Keratinocyte (primary cell): ENCODE results near the gene TMEM135. TPM values are rescaled to one million over a fixed set of nuclear protein-coding genes. Genes with fewer than 3 reads are reported as not detected.
A peak's percentile ranks its signal among the peaks of the same experiment; 100 is the strongest.
"Not testable (repeated sequence)": the region's sequence is repeated elsewhere in the genome, so short reads cannot be mapped to it uniquely, and the experiment has no call there.

ENCODE experiments used
- DNase-seq: peaks from one replicate; pipeline ENCODE4 v3.0.0-alpha.2; 2011; ENCODE audit warnings: low read depth, missing footprints, low spot score
- FAIRE-seq: peaks from 2 replicates; lab custom pipeline; 2011; peaks lifted over from hg19 to GRCh38; lab: Jason Lieb, UNC
- H2AFZ ChIP-seq: 2 replicates; pipeline ENCODE4 v1.6.0; 2012; ENCODE audit warnings: low read length, control low read depth, inconsistent platforms; ENCODE audit not compliant: control insufficient read depth
- H3K27ac ChIP-seq: 2 replicates; pipeline ENCODE4 v1.5.1; 2011; ENCODE audit warnings: low read length; ENCODE audit not compliant: control insufficient read depth, insufficient read depth
- H3K27me3 ChIP-seq: 3 replicates; pipeline ENCODE4 v1.6.0; 2011; ENCODE audit warnings: low read length; ENCODE audit not compliant: control insufficient read depth, insufficient read depth; ENCODE audit errors: extremely low read depth
- H3K36me3 ChIP-seq, 2 experiments: 2 replicates in 1 of 2; 3 replicates in 1 of 2; pipeline ENCODE4 v1.5.1; 2011; ENCODE audit warnings: low read length in 2 of 2, mild to moderate bottlenecking in 1 of 2; ENCODE audit not compliant: control insufficient read depth in 2 of 2, insufficient read depth in 2 of 2; ENCODE audit errors: extremely low read depth in 1 of 2
- H3K4me1 ChIP-seq: 3 replicates; pipeline ENCODE4 v1.5.1; 2011; ENCODE audit warnings: low read length; ENCODE audit not compliant: control insufficient read depth, insufficient read depth; ENCODE audit errors: extremely low read depth
- H3K4me2 ChIP-seq: 3 replicates; pipeline ENCODE4 v1.6.0; 2011; ENCODE audit warnings: low read depth, low read length; ENCODE audit not compliant: control insufficient read depth, insufficient read depth; ENCODE audit errors: extremely low read depth
- H3K4me3 ChIP-seq, 3 experiments: fragments of 200-600 bp in 1 of 3; sonication (generic) in 1 of 3; 2 replicates in 2 of 3; 3 replicates in 1 of 3; pipeline ENCODE4 v1.5.1; 2011 to 2016; ENCODE audit warnings: low read length in 3 of 3, mild to moderate bottlenecking in 3 of 3, control low read depth in 2 of 3, inconsistent platforms in 1 of 3, low read depth in 1 of 3, mixed read lengths in 1 of 3, mixed run types in 1 of 3, moderate library complexity in 1 of 3; ENCODE audit not compliant: control insufficient read depth in 2 of 3, insufficient read depth in 2 of 3; ENCODE audit errors: extremely low read depth in 1 of 3
- H3K79me2 ChIP-seq: 2 replicates; pipeline ENCODE4 v1.6.0; 2012; ENCODE audit warnings: low read length; ENCODE audit not compliant: control insufficient read depth, insufficient read depth
- H3K9ac ChIP-seq: 3 replicates; pipeline ENCODE4 v1.6.0; 2011; ENCODE audit warnings: low read length; ENCODE audit not compliant: control insufficient read depth, insufficient read depth; ENCODE audit errors: extremely low read depth
- H3K9me1 ChIP-seq: 3 replicates; pipeline ENCODE4 v1.6.0; 2011; ENCODE audit warnings: low read length; ENCODE audit not compliant: control insufficient read depth, insufficient read depth; ENCODE audit errors: extremely low read depth
- H3K9me3 ChIP-seq: 2 replicates; pipeline ENCODE4 v1.5.1; 2012; ENCODE audit warnings: low read depth, low read length; ENCODE audit not compliant: control insufficient read depth
- H4K20me1 ChIP-seq: 3 replicates; pipeline ENCODE4 v1.6.0; 2011; ENCODE audit warnings: low read length; ENCODE audit not compliant: control insufficient read depth, insufficient read depth; ENCODE audit errors: extremely low read depth
- EZH2 ChIP-seq: IDR thresholded peaks from one replicate; pipeline ENCODE4 v1.6.1; 2012; ENCODE audit warnings: inconsistent platforms, mild to moderate bottlenecking, low read length, moderate library complexity
- dilution Hi-C: fragments of 300-500 bp; cut with MboI; formaldehyde crosslinking; loops from one replicate; pipeline ENCODE4 v1.7.0; 2020; ENCODE audit warnings: low sequenced_read_pairs; ENCODE audit not compliant: extremely low pct_ligation_motif_present
- polyA plus RNA-seq, 5 experiments: library from polyadenylated mRNA; depleted of rRNA in 3 of 5; stranded (reverse) in 3 of 5; stranded (forward) in 1 of 5; unstranded in 1 of 5; fragments of >200 nt; gene quantifications; 1 replicate in 1 of 5; 2 replicates in 3 of 5; 3 replicates in 1 of 5; pipeline versions ENCODE4 v1.2.1 to v1.2.3, GENCODE V29; 2011 to 2012; ENCODE audit warnings: missing spikeins in 2 of 5, low read depth in 1 of 5, low replicate concordance in 1 of 5
- TF ChIP-seq, protein P1 (sequence below), 3 experiments: IDR thresholded peaks in 1 of 3; conservative IDR thresholded peaks in 1 of 3; optimal IDR thresholded peaks in 1 of 3; 2 replicates in 2 of 3; 3 replicates in 1 of 3; pipeline versions ENCODE3 to v1.5.1; 2011; ENCODE audit warnings: low read length in 3 of 3, mild to moderate bottlenecking in 3 of 3, moderate library complexity in 2 of 3, control low read depth in 1 of 3, inconsistent platforms in 1 of 3; ENCODE audit not compliant: insufficient read depth in 2 of 3; ENCODE audit errors: extremely low read depth in 1 of 3

The TMEM135 gene
- polyA plus RNA-seq, 1 donor (not counting 4 experiments of a cell fraction or from before 2014, with no cell fraction given) = 15.0 TPM

DNA sequence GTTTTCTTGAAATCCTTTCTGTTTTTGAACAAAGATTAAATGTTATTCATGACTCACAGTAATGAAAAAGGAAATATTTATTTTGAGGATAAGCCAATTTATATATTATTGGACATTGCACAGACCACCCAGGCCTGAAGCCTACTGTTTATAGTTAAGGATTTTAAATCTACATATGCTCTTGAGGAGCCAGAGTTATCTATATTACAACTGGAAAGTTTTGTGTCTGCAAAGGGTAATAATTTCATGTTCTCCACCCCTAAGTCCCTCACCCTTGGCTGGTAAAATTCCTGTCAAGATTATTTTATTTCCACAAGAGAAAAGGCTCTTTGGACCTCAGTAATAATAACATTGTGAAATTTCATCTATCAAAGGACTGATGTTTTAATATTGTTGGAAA, 228.2 kb downstream of the TMEM135 start:
- FAIRE-seq (no peak), DNase-seq (no peak)
- Histone ChIP-seq H3K9ac (no peak overlapping the region), H3K36me3 (no peaks in the 10 kb centered on the region), H3K79me2 (no peaks in the 10 kb centered on the region), H3K9me3 (no peaks in the 10 kb centered on the region), H3K27ac (no peak overlapping the region), H3K27me3 (no peaks in the 10 kb centered on the region), H3K4me3 (no peak overlapping the region), H3K4me2 (no peak overlapping the region), H3K4me1 (peaks cover 6% of the 10 kb centered on the region), H3K9me1 (no peaks in the 10 kb centered on the region), H4K20me1 (no peaks in the 10 kb centered on the region), H2AFZ (no peak overlapping the region)
- TF ChIP-seq, protein P1, sequence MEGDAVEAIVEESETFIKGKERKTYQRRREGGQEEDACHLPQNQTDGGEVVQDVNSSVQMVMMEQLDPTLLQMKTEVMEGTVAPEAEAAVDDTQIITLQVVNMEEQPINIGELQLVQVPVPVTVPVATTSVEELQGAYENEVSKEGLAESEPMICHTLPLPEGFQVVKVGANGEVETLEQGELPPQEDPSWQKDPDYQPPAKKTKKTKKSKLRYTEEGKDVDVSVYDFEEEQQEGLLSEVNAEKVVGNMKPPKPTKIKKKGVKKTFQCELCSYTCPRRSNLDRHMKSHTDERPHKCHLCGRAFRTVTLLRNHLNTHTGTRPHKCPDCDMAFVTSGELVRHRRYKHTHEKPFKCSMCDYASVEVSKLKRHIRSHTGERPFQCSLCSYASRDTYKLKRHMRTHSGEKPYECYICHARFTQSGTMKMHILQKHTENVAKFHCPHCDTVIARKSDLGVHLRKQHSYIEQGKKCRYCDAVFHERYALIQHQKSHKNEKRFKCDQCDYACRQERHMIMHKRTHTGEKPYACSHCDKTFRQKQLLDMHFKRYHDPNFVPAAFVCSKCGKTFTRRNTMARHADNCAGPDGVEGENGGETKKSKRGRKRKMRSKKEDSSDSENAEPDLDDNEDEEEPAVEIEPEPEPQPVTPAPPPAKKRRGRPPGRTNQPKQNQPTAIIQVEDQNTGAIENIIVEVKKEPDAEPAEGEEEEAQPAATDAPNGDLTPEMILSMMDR (optimal IDR thresholded peaks at IDR 0.05 in 1 of 3, IDR thresholded peaks at IDR 0.05 in 1 of 3, conservative IDR thresholded peaks at IDR 0.05 in 1 of 3; ENCODE audit: extremely low read depth in 1 of 3, insufficient read depth in 2 of 3, low read length in 3 of 3) = no peak
- no peak for TF ChIP-seq EZH2
- dilution Hi-C loops = no loop called here

DNA sequence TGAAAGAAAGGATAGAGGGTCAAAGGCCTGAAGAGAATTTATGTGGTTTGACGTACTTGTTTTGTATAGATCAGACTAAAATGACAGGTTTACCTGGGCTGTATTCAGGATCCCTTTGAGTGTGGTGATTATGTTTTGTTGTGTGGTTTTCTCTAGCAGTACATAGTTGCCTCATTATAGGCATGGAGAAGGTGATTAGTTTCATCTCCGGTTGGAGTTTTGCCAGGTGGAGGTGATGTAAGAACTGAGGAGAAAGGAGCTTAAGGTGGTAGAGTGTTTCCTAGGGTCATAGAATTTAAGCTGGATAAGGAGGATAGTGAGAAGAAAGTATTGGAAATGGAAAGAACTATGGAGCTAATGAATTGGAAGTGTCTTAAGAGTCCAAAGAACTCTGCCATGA, 229.0 kb downstream of the TMEM135 start:
- FAIRE-seq = no peak
- dilution Hi-C loops = no loop called here
- H3K9me3 ChIP-seq = no peaks in the 10 kb centered on the region
- H4K20me1 ChIP-seq = no peaks in the 10 kb centered on the region
- no peaks in the 10 kb centered on the region for H3K27me3 ChIP-seq
- no peak overlapping the region for H3K9ac ChIP-seq
- no peaks in the 10 kb centered on the region for H3K79me2 ChIP-seq
- no peak overlapping the region for H3K27ac ChIP-seq
- H3K4me1 ChIP-seq = peaks cover 6% of the 10 kb centered on the region
- DNase-seq = peak; percentile 35
- no peaks in the 10 kb centered on the region for H3K36me3 ChIP-seq
- no peak overlapping the region for H3K4me3 ChIP-seq
- H3K4me2 ChIP-seq = no peak overlapping the region
- no peak for TF ChIP-seq EZH2
- TF ChIP-seq, protein P1 (optimal IDR thresholded peaks at IDR 0.05 in 1 of 3, IDR thresholded peaks at IDR 0.05 in 1 of 3, conservative IDR thresholded peaks at IDR 0.05 in 1 of 3; ENCODE audit: extremely low read depth in 1 of 3, insufficient read depth in 2 of 3, low read length in 3 of 3) = no peak
- H3K9me1 ChIP-seq = no peaks in the 10 kb centered on the region
- no peak overlapping the region for H2AFZ ChIP-seq

DNA sequence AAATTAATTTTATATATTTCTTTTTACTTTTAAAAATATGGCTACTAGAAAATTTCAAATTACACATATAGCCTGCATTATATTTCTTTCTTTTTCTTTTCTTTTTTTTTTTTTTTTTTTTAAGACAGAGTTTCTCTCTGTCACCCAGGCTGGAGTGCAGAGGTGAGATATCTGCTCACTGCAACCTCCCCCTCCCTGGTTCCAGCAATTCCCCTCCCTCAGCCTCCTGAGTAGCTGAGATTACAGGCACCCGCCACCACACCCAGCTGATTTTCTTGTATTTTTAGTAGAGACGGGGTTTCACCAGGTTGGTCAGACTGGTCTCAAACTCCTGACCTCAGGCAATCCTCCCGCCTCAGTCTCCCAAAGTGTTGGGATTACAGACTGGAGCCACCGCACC, 234.2 kb downstream of the TMEM135 start:
- H2AFZ ChIP-seq, H3K4me2 ChIP-seq, H3K36me3 ChIP-seq, H3K9me1 ChIP-seq, H4K20me1 ChIP-seq, FAIRE-seq, dilution Hi-C loops, H3K9me3 ChIP-seq, H3K9ac ChIP-seq, H3K4me3 ChIP-seq, H3K79me2 ChIP-seq, H3K27ac ChIP-seq, H3K4me1 ChIP-seq, DNase-seq, H3K27me3 ChIP-seq: not testable (repeated sequence)
